ENCODE results near the gene UNC45B.
"Not testable (repeated sequence)": the region's sequence is repeated elsewhere in the genome, so short reads cannot be mapped to it uniquely, and the experiment has no call there.

UNC45B gene

GRCh38 chr17:35141681-35142466 lies 5.7 kb upstream of the UNC45B start, which contains the start of gene NLE1:
Gene NLE1 (minus strand): TSS chr17:35142303. CDS start chr17:35142275, 28 bp downstream.
- DNase-seq = peak; percentile 90

- no peak for DNase-seq
These were observed 5.2 kb upstream of the UNC45B start for GRCh38 chr17:35142467-35142796.

- DNase-seq = no peak
These were observed 2.8 kb upstream of the UNC45B start for GRCh38 chr17:35144840-35145239.

- no peak for DNase-seq
These were observed 1.3 kb upstream of the UNC45B start for GRCh38 chr17:35146214-35146833.

GRCh38 chr17:35148144-35148543 lies 527 bp downstream of the UNC45B start:
- DNase-seq = no peak

- DNase-seq = no peak
These were observed 2.3 kb downstream of the UNC45B start for GRCh38 chr17:35149941-35150340.

- DNase-seq = not testable (repeated sequence)
These were observed 3.5 kb downstream of the UNC45B start for GRCh38 chr17:35151080-35151479.

GRCh38 chr17:35152421-35153140 lies 5.0 kb downstream of the UNC45B start:
- no peak for DNase-seq

GRCh38 chr17:35154196-35155165 lies 6.9 kb downstream of the UNC45B start:
- no peak for DNase-seq

- DNase-seq = no peak
These were observed 7.6 kb downstream of the UNC45B start for GRCh38 chr17:35155246-35155645.

GRCh38 chr17:35159940-35160339 lies 12.3 kb downstream of the UNC45B start:
- no peak for DNase-seq

- DNase-seq = peak; percentile 26
These were observed 13.0 kb downstream of the UNC45B start for GRCh38 chr17:35160354-35161201.

GRCh38 chr17:35161281-35161761 lies 13.7 kb downstream of the UNC45B start:
- no peak for DNase-seq

GRCh38 chr17:35162755-35163154 lies 15.1 kb downstream of the UNC45B start:
- DNase-seq = no peak

GRCh38 chr17:35163886-35164285 lies 16.3 kb downstream of the UNC45B start:
- DNase-seq = no peak

GRCh38 chr17:35164716-35165115 lies 17.1 kb downstream of the UNC45B start:
- no peak for DNase-seq

GRCh38 chr17:35166526-35166925 lies 18.9 kb downstream of the UNC45B start:
- DNase-seq = no peak

- no peak for DNase-seq
These were observed 19.4 kb downstream of the UNC45B start for GRCh38 chr17:35167046-35167445.

- no peak for DNase-seq
These were observed 20.0 kb downstream of the UNC45B start for GRCh38 chr17:35167666-35168065.

- no peak for DNase-seq
These were observed 22.3 kb downstream of the UNC45B start for GRCh38 chr17:35169835-35170363.
